Hepatocyte (in vitro differentiated cells): ENCODE measurements around the gene FMNL3. TPM values are rescaled to one million over a fixed set of nuclear protein-coding genes. Genes with fewer than 3 reads are reported as not detected.

ENCODE experiments used
- DNase-seq: peaks from one replicate; pipeline ENCODE4 v3.0.0-alpha.2; 2016; ENCODE audit warnings: low spot score
- H2AFZ ChIP-seq: fragments of 200-600 bp; sonication (generic); 2 replicates; pipeline ENCODE4 v1.6.0; 2016; ENCODE audit warnings: antibody characterized with exemption, mild to moderate bottlenecking
- H3K27ac ChIP-seq: fragments of 200-600 bp; sonication (generic); 2 replicates; pipeline ENCODE4 v1.5.1; 2016; ENCODE audit warnings: mild to moderate bottlenecking
- H3K27me3 ChIP-seq: fragments of 200-600 bp; sonication (generic); 2 replicates; pipeline ENCODE4 v1.6.1; 2016
- H3K36me3 ChIP-seq: fragments of 200-600 bp; sonication (generic); replicated peaks from 2 replicates; pipeline ENCODE4 v1.5.1; 2016; ENCODE audit warnings: low read depth; ENCODE audit not compliant: insufficient read depth
- H3K4me1 ChIP-seq: fragments of 200-600 bp; sonication (generic); 2 replicates; pipeline ENCODE4 v1.5.1; 2016; ENCODE audit warnings: mild to moderate bottlenecking, moderate library complexity; ENCODE audit not compliant: insufficient read depth
- H3K4me2 ChIP-seq: fragments of 200-600 bp; sonication (generic); 2 replicates; pipeline ENCODE4 v1.6.0; 2016
- H3K4me3 ChIP-seq: fragments of 200-600 bp; sonication (generic); 2 replicates; pipeline ENCODE4 v1.5.1; 2016; ENCODE audit warnings: mild to moderate bottlenecking
- H3K79me2 ChIP-seq: fragments of 200-600 bp; sonication (generic); 2 replicates; pipeline ENCODE4 v1.6.0; 2017; ENCODE audit warnings: mild to moderate bottlenecking
- H3K9me2 ChIP-seq: fragments of 200-600 bp; sonication (generic); replicated peaks from 2 replicates; pipeline ENCODE4 v1.6.0; 2017; ENCODE audit warnings: mild to moderate bottlenecking; ENCODE audit not compliant: insufficient read depth
- H3K9me3 ChIP-seq: fragments of 200-600 bp; sonication (generic); 2 replicates; pipeline ENCODE4 v1.5.1; 2016; ENCODE audit warnings: low read depth, mild to moderate bottlenecking
- H4K20me1 ChIP-seq: fragments of 200-600 bp; sonication (generic); 2 replicates; pipeline ENCODE4 v1.6.0; 2016; ENCODE audit warnings: mild to moderate bottlenecking; ENCODE audit not compliant: insufficient read depth, poor library complexity, severe bottlenecking
- CTCF ChIP-seq: fragments of 200-600 bp; sonication (generic); IDR thresholded peaks from 2 replicates; pipeline ENCODE4 v1.5.1; 2016; ENCODE audit warnings: antibody characterized with exemption, mild to moderate bottlenecking; ENCODE audit not compliant: poor library complexity
- EZH2 ChIP-seq: fragments of 200-600 bp; sonication (generic); IDR thresholded peaks from 2 replicates; pipeline ENCODE4 v1.6.1; 2016; ENCODE audit warnings: antibody characterized with exemption, mild to moderate bottlenecking, borderline replicate concordance
- EZH2phosphoT487 ChIP-seq: fragments of 200-600 bp; sonication (generic); IDR thresholded peaks from one replicate; pipeline ENCODE4 v1.6.1; 2018; ENCODE audit warnings: antibody characterized with exemption, mild to moderate bottlenecking, low read depth, moderate library complexity; ENCODE audit not compliant: unreplicated experiment, severe bottlenecking
- WGBS: methylation state at CpG from one replicate; pipeline ENCODE4 v1.1.6; 2016; ENCODE audit warnings: low lambda C conversion rate; ENCODE audit errors: missing lambda C conversion rate; 5-methylcytosine and 5-hydroxymethylcytosine counted together
- polyA plus RNA-seq: library from polyadenylated mRNA; unstranded; fragments of >200 nt; fragmentation: Nextera tagmentation; extraction: Ambion mirVana; gene quantifications from 2 replicates; pipeline ENCODE4 v1.2.1, GENCODE V29; 2016
- total RNA-seq: library from RNA; depleted of rRNA; stranded (reverse); fragments of >200 nt; gene quantifications from 2 replicates; pipeline ENCODE4 v1.2.3, GENCODE V29; 2014

FMNL3 gene
- total and polyA plus RNA-seq, 2 experiments from 2014 or later: 5.8 to 8.3 TPM

- TF ChIP-seq CTCF (no peak), EZH2phosphoT487 (no peak), EZH2 (no peak)
- no peak overlapping the region for H2AFZ ChIP-seq
- H3K4me2 ChIP-seq: peak overlapping the region; percentile 96
- no peaks in the 10 kb centered on the region for H3K9me2 ChIP-seq
- H3K79me2 ChIP-seq: peaks cover 32% of the 10 kb centered on the region
- no peaks in the 10 kb centered on the region for H4K20me1 ChIP-seq
- H3K4me1 ChIP-seq: peaks cover 7% of the 10 kb centered on the region
- WGBS: 52% methylated on average over 10 of the region's 10 CpGs
- H3K4me3 ChIP-seq: no peak overlapping the region
- no peaks in the 10 kb centered on the region for H3K9me3 ChIP-seq
- H3K27ac ChIP-seq: peak overlapping the region; percentile 94
- no peaks in the 10 kb centered on the region for H3K36me3 ChIP-seq
- H3K27me3 ChIP-seq: peaks cover 30% of the 10 kb centered on the region
- DNase-seq: no peak
Observed at GRCh38 chr12:49705479-49706134, 1.6 kb downstream of the FMNL3 start.

- no peak overlapping the region for H3K4me2 ChIP-seq
- peaks cover 11% of the 10 kb centered on the region for H3K4me1 ChIP-seq
- no peak overlapping the region for H2AFZ ChIP-seq
- H4K20me1 ChIP-seq: no peaks in the 10 kb centered on the region
- TF ChIP-seq EZH2 (no peak), EZH2phosphoT487 (no peak), CTCF (no peak)
- H3K9me3 ChIP-seq: no peaks in the 10 kb centered on the region
- no peaks in the 10 kb centered on the region for H3K9me2 ChIP-seq
- H3K27me3 ChIP-seq: peaks cover 16% of the 10 kb centered on the region
- no peak for DNase-seq
- no peak overlapping the region for H3K4me3 ChIP-seq
- no peak overlapping the region for H3K27ac ChIP-seq
- H3K36me3 ChIP-seq: no peaks in the 10 kb centered on the region
- WGBS: 88% methylated on average over 3 of the region's 3 CpGs
- peaks cover 32% of the 10 kb centered on the region for H3K79me2 ChIP-seq
Observed at GRCh38 chr12:49703647-49704137, 3.5 kb downstream of the FMNL3 start.

- H3K4me1 ChIP-seq: peaks cover 11% of the 10 kb centered on the region
- H2AFZ ChIP-seq: no peak overlapping the region
- H3K4me3 ChIP-seq: no peak overlapping the region
- H3K27me3 ChIP-seq: peaks cover 13% of the 10 kb centered on the region
- H3K36me3 ChIP-seq: no peaks in the 10 kb centered on the region
- no peak overlapping the region for H3K4me2 ChIP-seq
- no peak overlapping the region for H3K27ac ChIP-seq
- TF ChIP-seq EZH2phosphoT487: no peak
- TF ChIP-seq CTCF: no peak
- TF ChIP-seq EZH2: no peak
- peaks cover 32% of the 10 kb centered on the region for H3K79me2 ChIP-seq
- no peaks in the 10 kb centered on the region for H3K9me3 ChIP-seq
- H3K9me2 ChIP-seq: no peaks in the 10 kb centered on the region
- DNase-seq: no peak
- no peaks in the 10 kb centered on the region for H4K20me1 ChIP-seq
Observed at GRCh38 chr12:49702676-49703215, 4.5 kb downstream of the FMNL3 start.
